ENCODE measurements around the gene NF2. TPM values are rescaled to one million over a fixed set of nuclear protein-coding genes. Genes with fewer than 3 reads are reported as not detected.

NF2 gene
- total RNA-seq, 8 experiments from 2014 or later: 20.3 to 51.2 (median 34.8) TPM

GRCh38 chr22:29663180-29663821 lies 59.9 kb downstream of the NF2 start:
- 73 to 100% (median 93%) methylated on average over 2 to 7 of the region's 8 CpGs; no CpG with 5 or more reads in 1 of the 10 experiments for WGBS, 10 experiments
- Histone ChIP-seq H3K4me3 (no peak overlapping the region), H3K27ac (no peak overlapping the region), H3K4me1 (replicated peaks in 1 of 2) (no peaks in the 10 kb centered on the region)
- in situ Hi-C loops (cut with MboI; ENCODE audit: low pct_unique_long_range_greater_than_20kb in 2 of 9, low sequenced_read_pairs in 9 of 9, unreplicated experiment in 9 of 9): no loop called here
- no peak for ATAC-seq (replicated peaks in 6 of 8)

GRCh38 chr22:29665486-29665885 lies 62.1 kb downstream of the NF2 start:
- no peak overlapping the region for H3K27ac ChIP-seq
- WGBS, 10 experiments: 88 to 100% (median 94%) methylated on average over 2 to 7 of the region's 8 CpGs; no CpG with 5 or more reads in 4 of the 10 experiments
- no peaks in the 10 kb centered on the region for H3K4me1 ChIP-seq (replicated peaks in 1 of 2)
- in situ Hi-C loops (cut with MboI; ENCODE audit: low pct_unique_long_range_greater_than_20kb in 2 of 9, low sequenced_read_pairs in 9 of 9, unreplicated experiment in 9 of 9): no loop called here
- no peak for ATAC-seq (replicated peaks in 6 of 8)
- H3K4me3 ChIP-seq: no peak overlapping the region

- Histone ChIP-seq H3K4me1 (replicated peaks in 1 of 2) (no peaks in the 10 kb centered on the region), H3K4me3 (no peak overlapping the region), H3K27ac (no peak overlapping the region)
- WGBS, 10 experiments: 92 to 100% (median 98%) methylated on average over 1 to 4 of the region's 4 CpGs; no CpG with 5 or more reads in 2 of the 10 experiments
- in situ Hi-C loops (cut with MboI; ENCODE audit: low pct_unique_long_range_greater_than_20kb in 2 of 9, low sequenced_read_pairs in 9 of 9, unreplicated experiment in 9 of 9): no loop called here
- no peak for ATAC-seq (replicated peaks in 6 of 8)
Observed at GRCh38 chr22:29668673-29669072, 65.2 kb downstream of the NF2 start.

- Histone ChIP-seq H3K4me3 (no peak overlapping the region), H3K4me1 (replicated peaks in 1 of 2) (no peaks in the 10 kb centered on the region), H3K27ac (no peak overlapping the region)
- WGBS, 10 experiments: 40 to 100% (median 66%) methylated on average over 1 to 2 of the region's 3 CpGs; no CpG with 5 or more reads in 4 of the 10 experiments
- ATAC-seq (replicated peaks in 6 of 8): no peak
- in situ Hi-C loops (cut with MboI; ENCODE audit: low pct_unique_long_range_greater_than_20kb in 2 of 9, low sequenced_read_pairs in 9 of 9, unreplicated experiment in 9 of 9): no loop called here
Observed at GRCh38 chr22:29670626-29671025, 67.2 kb downstream of the NF2 start.

- H3K4me1 ChIP-seq (replicated peaks in 1 of 2): no peaks in the 10 kb centered on the region
- H3K4me3 ChIP-seq: no peak overlapping the region
- no peak overlapping the region for H3K27ac ChIP-seq
- in situ Hi-C loops (cut with MboI; ENCODE audit: low pct_unique_long_range_greater_than_20kb in 2 of 9, low sequenced_read_pairs in 9 of 9, unreplicated experiment in 9 of 9): no loop called here
- WGBS, 10 experiments: 82 to 100% (median 95%) methylated on average over 2 to 11 of the region's 14 CpGs; no CpG with 5 or more reads in 2 of the 10 experiments
- ATAC-seq (replicated peaks in 6 of 8): no peak
Observed at GRCh38 chr22:29673361-29674066, 70.1 kb downstream of the NF2 start.

GRCh38 chr22:29674121-29674520 lies 70.7 kb downstream of the NF2 start:
- Histone ChIP-seq H3K4me3 (no peak overlapping the region), H3K27ac (no peak overlapping the region), H3K4me1 (replicated peaks in 1 of 2) (no peaks in the 10 kb centered on the region)
- no peak for ATAC-seq (replicated peaks in 6 of 8)
- 80 to 100% (median 96%) methylated on average over 1 to 7 of the region's 8 CpGs; no CpG with 5 or more reads in 3 of the 10 experiments for WGBS, 10 experiments
- in situ Hi-C loops (cut with MboI; ENCODE audit: low pct_unique_long_range_greater_than_20kb in 2 of 9, low sequenced_read_pairs in 9 of 9, unreplicated experiment in 9 of 9): no loop called here

- in situ Hi-C loops (cut with MboI; ENCODE audit: low pct_unique_long_range_greater_than_20kb in 2 of 9, low sequenced_read_pairs in 9 of 9, unreplicated experiment in 9 of 9): loop anchor here in 4 of 9 experiments (25.0 kb wide), 2 partner anchors 333 to 408 kb away; partner anchors contain the start of gene HORMAD2 (in 3 of the 4)
- Histone ChIP-seq H3K4me1 (replicated peaks in 1 of 2) (no peaks in the 10 kb centered on the region), H3K4me3 (no peak overlapping the region), H3K27ac (no peak overlapping the region)
- 100% methylated on average over 1 of the region's 1 CpG; no CpG with 5 or more reads in 6 of the 10 experiments for WGBS, 10 experiments
- no peak for ATAC-seq (replicated peaks in 6 of 8)
Observed at GRCh38 chr22:29679316-29679715, 75.9 kb downstream of the NF2 start.

GRCh38 chr22:29683536-29683935 lies 80.1 kb downstream of the NF2 start:
- Histone ChIP-seq H3K27ac (no peak overlapping the region), H3K4me3 (no peak overlapping the region), H3K4me1 (replicated peaks in 1 of 2) (peaks cover 0 to 13% of the 10 kb centered on the region in 2 donors)
- in situ Hi-C loops (cut with MboI; ENCODE audit: low pct_unique_long_range_greater_than_20kb in 2 of 9, low sequenced_read_pairs in 9 of 9, unreplicated experiment in 9 of 9): loop anchor here in 4 of 9 experiments (25.0 kb wide), 2 partner anchors 329 to 404 kb away; partner anchors contain the start of gene HORMAD2 (in 3 of the 4)
- ATAC-seq (replicated peaks in 6 of 8): no peak
- WGBS, 10 experiments: 67 to 100% (median 100%) methylated on average over 1 to 4 of the region's 4 CpGs; no CpG with 5 or more reads in 3 of the 10 experiments

GRCh38 chr22:29684244-29684643 lies 80.8 kb downstream of the NF2 start:
- WGBS, 10 experiments: 60 to 100% (median 93%) methylated on average over 1 to 4 of the region's 4 CpGs; no CpG with 5 or more reads in 3 of the 10 experiments
- no peak for ATAC-seq (replicated peaks in 6 of 8)
- in situ Hi-C loops (cut with MboI; ENCODE audit: low pct_unique_long_range_greater_than_20kb in 2 of 9, low sequenced_read_pairs in 9 of 9, unreplicated experiment in 9 of 9): loop anchor here in 4 of 9 experiments (25.0 kb wide), 2 partner anchors 328 to 403 kb away; partner anchors contain the start of gene HORMAD2 (in 3 of the 4)

GRCh38 chr22:29689206-29689879 lies 85.9 kb downstream of the NF2 start:
- Histone ChIP-seq H3K27ac (no peak overlapping the region), H3K4me3 (no peak overlapping the region), H3K4me1 (replicated peaks in 1 of 2) (peaks cover 14 to 22% of the 10 kb centered on the region in 2 donors)
- in situ Hi-C loops (cut with MboI; ENCODE audit: low pct_unique_long_range_greater_than_20kb in 2 of 9, low sequenced_read_pairs in 9 of 9, unreplicated experiment in 9 of 9): loop anchor here in 4 of 9 experiments (25.0 kb wide), 2 partner anchors 323 to 398 kb away; partner anchors contain the start of gene HORMAD2 (in 3 of the 4)
- ATAC-seq (replicated peaks in 6 of 8): peak in 5 of 8 experiments; percentile 51 to 56 (median 55)
- 34 to 100% (median 53%) methylated on average over 2 to 4 of the region's 5 CpGs; no CpG with 5 or more reads in 4 of the 10 experiments for WGBS, 10 experiments

More at GRCh38 chr22:29684244-29684643, 80.8 kb downstream of the NF2 start:
- H3K4me3 ChIP-seq: no peak overlapping the region
- no peak overlapping the region for H3K27ac ChIP-seq
- H3K4me1 ChIP-seq (replicated peaks in 1 of 2): peaks cover 2 to 17% of the 10 kb centered on the region in 2 donors

- 14 to 60% (median 24%) methylated on average over 2 to 7 of the region's 8 CpGs; no CpG with 5 or more reads in 2 of the 10 experiments for WGBS, 10 experiments
- ATAC-seq (replicated peaks in 6 of 8): peak; percentile 37 to 90 (median 86)
- Histone ChIP-seq H3K4me1 (replicated peaks in 1 of 2) (peaks cover 14 to 22% of the 10 kb centered on the region in 2 donors), H3K4me3 (no peak overlapping the region), H3K27ac (no peak overlapping the region)
- in situ Hi-C loops (cut with MboI; ENCODE audit: low pct_unique_long_range_greater_than_20kb in 2 of 9, low sequenced_read_pairs in 9 of 9, unreplicated experiment in 9 of 9): loop anchor here in 4 of 9 experiments (25.0 kb wide), 2 partner anchors 322 to 397 kb away; partner anchors contain the start of gene HORMAD2 (in 3 of the 4)
Observed at GRCh38 chr22:29689880-29690213, 86.4 kb downstream of the NF2 start.

- ATAC-seq (replicated peaks in 6 of 8): no peak
- in situ Hi-C loops (cut with MboI; ENCODE audit: low pct_unique_long_range_greater_than_20kb in 2 of 9, low sequenced_read_pairs in 9 of 9, unreplicated experiment in 9 of 9): loop anchor here in 4 of 9 experiments (25.0 kb wide), 2 partner anchors 322 to 397 kb away; partner anchors contain the start of gene HORMAD2 (in 3 of the 4)
- H3K27ac ChIP-seq: no peak overlapping the region
- H3K4me3 ChIP-seq: no peak overlapping the region
- 27 to 100% (median 56%) methylated on average over 1 to 7 of the region's 9 CpGs; no CpG with 5 or more reads in 4 of the 10 experiments for WGBS, 10 experiments
- peaks cover 14 to 20% of the 10 kb centered on the region in 2 donors for H3K4me1 ChIP-seq (replicated peaks in 1 of 2)
Observed at GRCh38 chr22:29690476-29690875, 87.0 kb downstream of the NF2 start.
